ENCODE measurements around the gene TICAM1. TPM values are rescaled to one million over a fixed set of nuclear protein-coding genes. Genes with fewer than 3 reads are reported as not detected.
A peak's percentile ranks its signal among the peaks of the same experiment; 100 is the strongest.
"Not testable (repeated sequence)": the region's sequence is repeated elsewhere in the genome, so short reads cannot be mapped to it uniquely, and the experiment has no call there.

Gene TICAM1
- total RNA-seq, 1 donor from 2014 or later = 2.4 TPM

DNA sequence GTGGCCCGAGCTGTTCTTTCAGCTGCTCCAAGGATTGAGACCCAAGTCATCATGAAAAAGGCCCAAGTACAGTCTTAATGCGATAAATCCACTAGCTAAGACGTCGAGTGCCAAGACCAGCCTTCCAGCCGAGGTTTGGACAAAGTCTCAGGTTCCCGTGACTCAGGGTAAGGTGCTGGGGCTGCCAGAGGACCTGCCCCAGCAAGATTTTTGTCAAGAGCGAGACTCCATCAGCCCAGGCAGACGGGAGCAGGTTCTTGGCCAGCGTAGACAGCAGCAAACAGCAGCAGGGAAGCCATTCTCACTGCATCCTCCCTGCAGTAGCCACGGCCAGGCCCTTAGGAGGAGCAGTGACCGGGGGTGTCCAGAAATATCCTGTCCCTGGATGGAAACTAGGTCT lies 36.5 kb downstream of the TICAM1 start:
- Histone ChIP-seq H3K4me3 (ENCODE audit: low read depth, low read length) (no peak overlapping the region), H3K27me3 (ENCODE audit: control insufficient read depth, insufficient read depth, low read length) (no peaks in the 10 kb centered on the region), H3K36me3 (ENCODE audit: control insufficient read depth, insufficient read depth, low read length) (peaks cover 15% of the 10 kb centered on the region)
- FAIRE-seq (no peak), DNase-seq (ENCODE audit: low read depth) (peak; percentile 86)
- TF ChIP-seq, protein P1, sequence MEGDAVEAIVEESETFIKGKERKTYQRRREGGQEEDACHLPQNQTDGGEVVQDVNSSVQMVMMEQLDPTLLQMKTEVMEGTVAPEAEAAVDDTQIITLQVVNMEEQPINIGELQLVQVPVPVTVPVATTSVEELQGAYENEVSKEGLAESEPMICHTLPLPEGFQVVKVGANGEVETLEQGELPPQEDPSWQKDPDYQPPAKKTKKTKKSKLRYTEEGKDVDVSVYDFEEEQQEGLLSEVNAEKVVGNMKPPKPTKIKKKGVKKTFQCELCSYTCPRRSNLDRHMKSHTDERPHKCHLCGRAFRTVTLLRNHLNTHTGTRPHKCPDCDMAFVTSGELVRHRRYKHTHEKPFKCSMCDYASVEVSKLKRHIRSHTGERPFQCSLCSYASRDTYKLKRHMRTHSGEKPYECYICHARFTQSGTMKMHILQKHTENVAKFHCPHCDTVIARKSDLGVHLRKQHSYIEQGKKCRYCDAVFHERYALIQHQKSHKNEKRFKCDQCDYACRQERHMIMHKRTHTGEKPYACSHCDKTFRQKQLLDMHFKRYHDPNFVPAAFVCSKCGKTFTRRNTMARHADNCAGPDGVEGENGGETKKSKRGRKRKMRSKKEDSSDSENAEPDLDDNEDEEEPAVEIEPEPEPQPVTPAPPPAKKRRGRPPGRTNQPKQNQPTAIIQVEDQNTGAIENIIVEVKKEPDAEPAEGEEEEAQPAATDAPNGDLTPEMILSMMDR (IDR thresholded peaks at IDR 0.05; ENCODE audit: insufficient read depth, low read length, severe bottlenecking) = no peak

DNA sequence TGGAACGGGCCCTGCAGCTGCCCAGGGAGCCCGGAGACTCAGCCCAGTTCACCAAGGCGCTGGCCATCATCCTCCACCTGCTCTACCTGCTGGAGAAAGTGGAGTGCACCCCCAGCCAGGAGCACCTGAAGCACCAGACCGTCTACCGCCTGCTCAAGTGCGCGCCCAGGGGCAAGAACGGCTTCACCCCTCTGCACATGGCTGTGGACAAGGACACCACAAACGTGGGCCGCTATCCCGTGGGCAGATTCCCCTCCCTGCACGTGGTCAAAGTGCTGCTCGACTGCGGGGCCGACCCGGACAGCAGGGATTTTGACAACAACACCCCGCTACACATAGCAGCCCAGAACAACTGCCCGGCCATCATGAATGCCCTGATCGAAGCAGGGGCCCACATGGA lies 38.2 kb downstream of the TICAM1 start:
- not testable (repeated sequence) for H3K4me3 ChIP-seq (ENCODE audit: low read depth, low read length); FAIRE-seq; DNase-seq (ENCODE audit: low read depth); H3K27me3 ChIP-seq (ENCODE audit: control insufficient read depth, insufficient read depth, low read length)
- H3K36me3 ChIP-seq (ENCODE audit: control insufficient read depth, insufficient read depth, low read length) = peaks cover 15% of the 10 kb centered on the region

DNA sequence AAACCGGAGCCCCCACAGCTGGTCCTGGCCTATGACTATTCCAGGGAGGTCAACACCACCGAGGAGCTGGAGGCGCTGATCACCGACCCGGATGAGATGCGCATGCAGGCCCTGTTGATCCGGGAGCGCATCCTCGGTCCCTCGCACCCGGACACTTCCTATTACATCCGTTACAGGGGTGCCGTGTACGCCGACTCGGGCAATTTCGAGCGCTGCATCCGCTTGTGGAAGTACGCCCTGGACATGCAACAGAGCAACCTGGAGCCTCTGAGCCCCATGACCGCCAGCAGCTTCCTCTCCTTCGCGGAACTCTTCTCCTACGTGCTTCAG lies 38.7 kb downstream of the TICAM1 start:
- FAIRE-seq; H3K27me3 ChIP-seq (ENCODE audit: control insufficient read depth, insufficient read depth, low read length); DNase-seq (ENCODE audit: low read depth): not testable (repeated sequence)
- peak overlapping the region; percentile 77 for H3K4me3 ChIP-seq (ENCODE audit: low read depth, low read length)
- H3K36me3 ChIP-seq (ENCODE audit: control insufficient read depth, insufficient read depth, low read length) = peaks cover 15% of the 10 kb centered on the region

DNA sequence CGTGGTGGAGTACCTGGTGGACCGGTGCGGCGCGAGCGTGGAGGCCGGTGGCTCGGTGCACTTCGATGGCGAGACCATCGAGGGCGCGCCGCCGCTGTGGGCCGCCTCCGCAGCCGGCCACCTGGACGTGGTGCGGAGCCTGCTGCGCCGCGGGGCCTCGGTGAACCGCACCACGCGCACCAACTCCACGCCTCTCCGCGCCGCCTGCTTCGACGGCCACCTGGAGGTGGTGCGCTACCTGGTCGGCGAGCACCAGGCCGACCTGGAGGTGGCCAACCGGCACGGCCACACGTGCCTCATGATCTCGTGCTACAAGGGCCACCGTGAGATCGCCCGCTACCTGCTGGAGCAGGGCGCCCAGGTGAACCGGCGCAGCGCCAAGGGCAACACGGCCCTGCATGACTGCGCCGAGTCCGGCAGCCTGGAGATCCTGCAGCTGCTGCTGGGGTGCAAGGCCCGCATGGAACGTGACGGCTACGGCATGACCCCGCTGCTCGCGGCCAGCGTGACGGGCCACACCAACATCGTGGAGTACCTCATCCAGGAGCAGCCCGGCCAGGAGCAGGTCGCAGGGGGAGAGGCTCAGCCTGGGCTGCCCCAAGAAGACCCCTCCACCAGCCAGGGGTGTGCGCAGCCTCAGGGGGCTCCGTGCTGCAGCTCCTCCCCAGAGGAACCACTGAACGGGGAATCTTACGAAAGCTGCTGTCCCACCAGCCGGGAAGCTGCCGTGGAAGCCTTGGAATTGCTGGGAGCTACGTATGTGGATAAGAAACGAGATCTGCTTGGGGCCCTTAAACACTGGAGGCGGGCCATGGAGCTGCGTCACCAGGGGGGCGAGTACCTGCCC lies 39.3 kb downstream of the TICAM1 start:
- peaks cover 14% of the 10 kb centered on the region for H3K36me3 ChIP-seq (ENCODE audit: control insufficient read depth, insufficient read depth, low read length)
- peak overlapping the region; percentile 77 for H3K4me3 ChIP-seq (ENCODE audit: low read depth, low read length)
- H3K27me3 ChIP-seq (ENCODE audit: control insufficient read depth, insufficient read depth, low read length); DNase-seq (ENCODE audit: low read depth); FAIRE-seq: not testable (repeated sequence)

DNA sequence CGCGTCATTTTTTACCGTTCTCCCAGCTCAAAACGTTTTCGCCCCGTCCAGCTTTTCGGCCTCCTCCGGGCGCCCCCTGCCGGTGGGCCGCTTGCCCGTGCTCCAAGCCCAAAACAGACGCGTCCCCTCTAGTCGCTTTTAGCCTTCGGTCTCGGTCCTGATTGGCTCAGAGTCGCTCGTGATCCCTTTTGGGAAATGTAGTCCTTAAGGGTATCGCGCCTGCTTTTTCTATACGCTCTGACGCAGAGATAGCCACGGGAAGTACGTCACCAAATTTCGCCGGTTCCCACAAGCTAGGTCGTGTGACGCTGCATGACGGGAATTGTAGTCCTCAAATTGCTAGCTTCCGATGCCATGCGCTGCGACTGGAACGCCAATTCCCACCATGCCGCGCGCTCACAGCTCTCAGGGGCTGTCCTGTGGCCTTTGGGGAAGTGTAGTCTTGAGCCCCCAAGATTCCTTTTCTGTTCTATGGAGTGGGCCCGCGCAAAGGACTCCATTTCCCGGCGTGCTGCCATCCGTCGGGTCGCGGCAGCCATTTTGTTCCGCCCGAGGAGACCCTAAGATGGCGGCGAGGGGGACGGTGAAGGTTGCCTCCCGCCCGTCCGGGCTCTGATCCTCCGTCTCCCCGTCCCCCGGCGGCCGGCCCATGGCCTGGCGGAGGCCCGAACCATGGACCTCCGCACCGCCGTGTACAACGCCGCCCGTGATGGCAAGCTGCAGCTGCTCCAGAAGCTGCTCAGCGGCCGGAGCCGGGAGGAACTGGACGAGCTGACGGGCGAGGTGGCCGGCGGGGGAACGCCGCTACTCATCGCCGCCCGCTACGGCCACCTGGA lies 40.1 kb downstream of the TICAM1 start, which contains the start of gene FEM1A:
TSS of gene FEM1A (plus strand) at position 552 of the 836 bp plus-strand sequence. CDS start at position 673, 121 bp downstream.
- FAIRE-seq (peak; percentile 94), DNase-seq (ENCODE audit: low read depth) (peak; percentile 100)
- TF ChIP-seq, protein P1 (IDR thresholded peaks at IDR 0.05; ENCODE audit: insufficient read depth, low read length, severe bottlenecking) = peak; percentile 98
- peak within 1 kb of the TSS; percentile 77 for H3K4me3 ChIP-seq (ENCODE audit: low read depth, low read length)
- H3K36me3 ChIP-seq (ENCODE audit: control insufficient read depth, insufficient read depth, low read length) = peaks cover 10% of the 10 kb centered on the region
- no peaks in the 10 kb centered on the region for H3K27me3 ChIP-seq (ENCODE audit: control insufficient read depth, insufficient read depth, low read length)

DNA sequence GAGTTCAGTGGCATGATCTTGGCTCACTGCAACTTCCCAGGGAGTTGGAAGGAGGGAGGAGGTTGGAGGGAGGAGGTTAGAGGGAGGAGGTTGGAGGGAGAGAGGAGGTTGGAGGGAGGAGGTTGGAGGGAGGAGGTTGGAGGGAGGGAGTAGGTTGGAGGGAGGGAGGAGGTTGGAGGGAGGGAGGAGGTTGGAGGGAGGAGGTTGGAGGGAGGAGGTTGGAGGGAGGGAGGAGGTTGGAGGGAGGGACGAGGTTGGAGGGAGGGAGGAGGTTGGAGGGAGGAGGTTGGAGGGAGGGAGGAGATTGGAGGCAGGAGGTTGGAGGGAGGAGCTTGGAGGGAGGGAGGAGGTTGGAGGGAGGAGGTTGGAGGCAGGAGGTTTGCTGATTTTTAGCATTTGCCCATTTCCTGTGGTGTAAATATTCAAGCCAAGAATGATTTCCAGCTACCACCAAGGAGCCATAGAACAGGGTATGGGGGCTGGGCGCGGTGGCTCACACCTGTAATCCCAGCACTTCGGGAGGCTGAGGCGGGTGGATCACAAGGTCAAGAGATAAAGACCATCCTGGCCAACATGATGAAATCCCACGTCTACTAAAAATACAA lies 45.0 kb downstream of the TICAM1 start:
- FAIRE-seq; H3K27me3 ChIP-seq (ENCODE audit: control insufficient read depth, insufficient read depth, low read length); H3K4me3 ChIP-seq (ENCODE audit: low read depth, low read length); DNase-seq (ENCODE audit: low read depth); H3K36me3 ChIP-seq (ENCODE audit: control insufficient read depth, insufficient read depth, low read length): not testable (repeated sequence)

DNA sequence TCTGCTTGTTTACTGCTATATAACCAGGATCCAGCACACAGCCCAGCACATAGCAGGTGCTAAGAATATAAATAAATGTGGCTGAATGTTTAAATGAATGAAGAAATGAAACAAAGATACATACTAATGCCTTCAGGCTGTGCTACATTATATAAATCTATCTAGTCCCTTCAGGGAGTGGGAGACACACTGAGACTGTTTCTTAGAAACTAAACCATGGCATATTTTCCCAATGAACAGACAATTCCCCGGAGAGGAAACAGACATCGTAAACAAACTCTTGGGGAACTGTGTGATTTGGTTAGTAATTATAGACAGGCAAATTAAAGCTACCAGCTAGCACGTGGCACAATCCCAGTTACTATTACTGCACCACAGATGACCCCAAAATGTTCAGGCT lies 49.7 kb downstream of the TICAM1 start:
- FAIRE-seq (no peak), DNase-seq (ENCODE audit: low read depth) (no peak)
- Histone ChIP-seq H3K36me3 (ENCODE audit: control insufficient read depth, insufficient read depth, low read length) (no peaks in the 10 kb centered on the region), H3K27me3 (ENCODE audit: control insufficient read depth, insufficient read depth, low read length) (no peaks in the 10 kb centered on the region), H3K4me3 (ENCODE audit: low read depth, low read length) (no peak overlapping the region)
- TF ChIP-seq, protein P1 (IDR thresholded peaks at IDR 0.05; ENCODE audit: insufficient read depth, low read length, severe bottlenecking) = no peak

Data from bronchial epithelial cell (primary cell).